Skeletal muscle tissue (tissue), 4 donors: ENCODE data around the gene GALNS. TPM values are rescaled to one million over a fixed set of nuclear protein-coding genes. Genes with fewer than 3 reads are reported as not detected.

Experiments
- H3K27ac ChIP-seq: one replicate; pipeline ENCODE4 v1.7.0; 2013; ENCODE audit warnings: mild to moderate bottlenecking, low read depth, low read length, inconsistent platforms
- H3K27me3 ChIP-seq, 3 donors: one replicate each; pipeline ENCODE4 v1.7.0; 2013; ENCODE audit warnings: low read length in 3 of 3; ENCODE audit not compliant: control insufficient read depth in 3 of 3, insufficient read depth in 3 of 3
- H3K36me3 ChIP-seq, 3 donors: one replicate each; pipeline ENCODE4 v1.7.0; 2013; ENCODE audit warnings: low read length in 3 of 3; ENCODE audit not compliant: control insufficient read depth in 3 of 3, insufficient read depth in 3 of 3
- H3K4me1 ChIP-seq, 3 donors: one replicate each; pipeline ENCODE4 v1.7.0; 2013; ENCODE audit warnings: low read length in 3 of 3, mild to moderate bottlenecking in 3 of 3; ENCODE audit not compliant: control insufficient read depth in 3 of 3, insufficient read depth in 3 of 3
- H3K4me3 ChIP-seq, 3 donors: one replicate each; pipeline ENCODE4 v1.7.0; 2013; ENCODE audit warnings: low read length in 3 of 3
- H3K9ac ChIP-seq, 3 donors: one replicate each; pipeline ENCODE4 v1.7.0; 2013; ENCODE audit warnings: low read length in 3 of 3, mild to moderate bottlenecking in 3 of 3, moderate library complexity in 2 of 3, low read depth in 1 of 3
- H3K9me3 ChIP-seq, 3 donors: one replicate each; pipeline ENCODE4 v1.7.0; 2013; ENCODE audit warnings: low read length in 3 of 3; ENCODE audit not compliant: control insufficient read depth in 3 of 3
- total RNA-seq: library from RNA; depleted of rRNA; stranded (reverse); fragments of >200 nt; gene quantifications from one replicate; pipeline ENCODE4 v1.2.3, GENCODE V29; 2014
- donor health status: Osteomylitis.

GALNS gene
- total RNA-seq, 1 donor from 2014 or later, result 9.9 TPM

GRCh38 chr16:88822281-88823040 lies 34.3 kb downstream of the GALNS start:
- H3K9me3 ChIP-seq, result no peaks in the 10 kb centered on the region
- H3K27ac ChIP-seq, result no peak overlapping the region
- no peaks in the 10 kb centered on the region for H3K4me1 ChIP-seq
- peaks cover 4 to 14% (median 7%) of the 10 kb centered on the region in 3 donors for H3K36me3 ChIP-seq
- no peak overlapping the region for H3K4me3 ChIP-seq
- no peak overlapping the region for H3K9ac ChIP-seq
- H3K27me3 ChIP-seq, result no peaks in the 10 kb centered on the region

GRCh38 chr16:88821168-88821850 lies 35.4 kb downstream of the GALNS start:
- Histone ChIP-seq H3K4me3 (no peak overlapping the region), H3K36me3 (peaks cover 4 to 14% (median 4%) of the 10 kb centered on the region in 3 donors), H3K27ac (no peak overlapping the region), H3K9ac (no peak overlapping the region), H3K9me3 (no peaks in the 10 kb centered on the region), H3K27me3 (no peaks in the 10 kb centered on the region), H3K4me1 (no peaks in the 10 kb centered on the region)

GRCh38 chr16:88820385-88821025 lies 36.2 kb downstream of the GALNS start:
- Histone ChIP-seq H3K9ac (no peak overlapping the region), H3K4me3 (no peak overlapping the region), H3K36me3 (peaks cover 4 to 13% (median 4%) of the 10 kb centered on the region in 3 donors), H3K9me3 (no peaks in the 10 kb centered on the region), H3K27ac (no peak overlapping the region), H3K4me1 (peaks cover 0 to 3% (median 0%) of the 10 kb centered on the region in 3 donors), H3K27me3 (no peaks in the 10 kb centered on the region)

GRCh38 chr16:88819126-88819525 lies 37.6 kb downstream of the GALNS start:
- H3K9me3 ChIP-seq, result no peaks in the 10 kb centered on the region
- peaks cover 4 to 9% (median 4%) of the 10 kb centered on the region in 3 donors for H3K36me3 ChIP-seq

GRCh38 chr16:88818575-88818874 lies 38.2 kb downstream of the GALNS start:
- Histone ChIP-seq H3K9me3 (no peaks in the 10 kb centered on the region), H3K27me3 (peaks cover 0 to 2% (median 0%) of the 10 kb centered on the region in 3 donors), H3K4me1 (peaks cover 0 to 3% (median 0%) of the 10 kb centered on the region in 3 donors), H3K4me3 (no peak overlapping the region), H3K9ac (no peak overlapping the region), H3K27ac (no peak overlapping the region), H3K36me3 (peaks cover 4 to 9% (median 4%) of the 10 kb centered on the region in 3 donors)

More at GRCh38 chr16:88819126-88819525, 37.6 kb downstream of the GALNS start:
- Histone ChIP-seq H3K27me3 (peaks cover 0 to 2% (median 0%) of the 10 kb centered on the region in 3 donors), H3K9ac (no peak overlapping the region), H3K4me3 (no peak overlapping the region), H3K27ac (no peak overlapping the region), H3K4me1 (peaks cover 0 to 3% (median 0%) of the 10 kb centered on the region in 3 donors)

GRCh38 chr16:88817785-88818574 lies 38.8 kb downstream of the GALNS start:
- Histone ChIP-seq H3K27ac (no peak overlapping the region), H3K9me3 (no peaks in the 10 kb centered on the region), H3K27me3 (peaks cover 0 to 2% (median 0%) of the 10 kb centered on the region in 3 donors), H3K4me1 (peaks cover 0 to 3% (median 0%) of the 10 kb centered on the region in 3 donors), H3K36me3 (peaks cover 4 to 9% (median 4%) of the 10 kb centered on the region in 3 donors), H3K4me3 (no peak overlapping the region), H3K9ac (no peak overlapping the region)

GRCh38 chr16:88816736-88817535 lies 39.8 kb downstream of the GALNS start:
- Histone ChIP-seq H3K9me3 (no peaks in the 10 kb centered on the region), H3K9ac (no peak overlapping the region), H3K4me3 (no peak overlapping the region), H3K27ac (no peak overlapping the region), H3K4me1 (peaks cover 3 to 11% (median 7%) of the 10 kb centered on the region in 3 donors), H3K36me3 (peaks cover 0 to 4% (median 2%) of the 10 kb centered on the region in 3 donors), H3K27me3 (peaks cover 0 to 2% (median 0%) of the 10 kb centered on the region in 3 donors)

DNA sequence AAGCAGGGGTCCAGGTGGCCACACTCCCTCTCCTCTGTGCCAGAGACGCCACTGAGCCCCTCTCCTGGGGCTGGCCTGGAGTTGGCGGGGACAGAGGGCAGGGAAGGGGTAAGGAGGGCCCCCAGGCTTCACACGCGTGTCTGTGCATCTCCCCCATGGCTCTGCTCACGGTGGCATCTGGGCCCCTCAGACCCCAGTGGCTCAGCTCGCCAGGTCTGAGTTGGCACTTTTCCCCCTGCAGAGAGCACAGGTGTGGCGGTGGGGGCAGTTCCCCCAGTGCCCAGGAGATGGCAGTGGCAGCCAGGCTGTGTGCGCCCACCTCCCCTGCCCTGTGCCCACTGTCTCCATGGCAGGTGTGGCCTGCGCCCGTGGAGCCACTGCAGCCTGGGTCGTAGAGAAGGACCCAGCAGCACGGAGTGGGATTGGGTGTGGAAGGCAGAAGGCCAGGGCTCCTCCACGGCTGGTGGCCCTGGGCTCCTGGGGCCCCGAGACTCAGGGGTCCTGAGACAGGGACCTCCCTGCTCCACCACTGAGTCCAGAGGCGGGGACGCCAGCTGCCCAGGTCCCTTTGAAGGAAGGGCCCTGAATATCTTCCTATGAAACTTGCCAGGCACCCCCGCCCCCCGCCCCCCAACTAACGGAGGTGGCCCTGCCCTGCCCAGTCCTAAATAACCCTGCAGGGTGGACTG lies 40.7 kb downstream of the GALNS start:
- no peaks in the 10 kb centered on the region for H3K9me3 ChIP-seq
- no peaks in the 10 kb centered on the region for H3K36me3 ChIP-seq
- no peak overlapping the region for H3K4me3 ChIP-seq
- H3K4me1 ChIP-seq, result peaks cover 6 to 13% (median 9%) of the 10 kb centered on the region in 3 donors
- H3K9ac ChIP-seq, result no peak overlapping the region
- H3K27ac ChIP-seq, result no peak overlapping the region
- peaks cover 0 to 2% (median 0%) of the 10 kb centered on the region in 3 donors for H3K27me3 ChIP-seq
